Limb (tissue), 2 donors: ENCODE data around the gene AMN.

Source experiments
- DNase-seq, 2 donors: peaks; one replicate each; pipeline ENCODE4 v3.0.0-alpha.2; 2016; ENCODE audit errors: extremely low spot score in 2 of 2

AMN gene

GRCh38 chr14:102927878-102928411 is 5.5 kb downstream of the AMN start:
- no peak for DNase-seq

GRCh38 chr14:102928412-102929240 is 6.2 kb downstream of the AMN start:
- peak; percentile 58 to 80 for DNase-seq

GRCh38 chr14:102929241-102930137 is 7.0 kb downstream of the AMN start:
- no peak for DNase-seq

- no peak for DNase-seq
Observed at GRCh38 chr14:102930138-102930752, 7.8 kb downstream of the AMN start.

GRCh38 chr14:102930753-102931579 is 8.5 kb downstream of the AMN start:
- no peak for DNase-seq

GRCh38 chr14:102931580-102932285 is 9.3 kb downstream of the AMN start:
- no peak for DNase-seq

GRCh38 chr14:102932484-102933248 is 10.2 kb downstream of the AMN start:
- DNase-seq: no peak

- no peak for DNase-seq
Observed at GRCh38 chr14:102933618-102934231, 11.3 kb downstream of the AMN start.

GRCh38 chr14:102935756-102936155 is 13.3 kb downstream of the AMN start:
- DNase-seq: no peak

GRCh38 chr14:102937331-102938175 is 15.1 kb downstream of the AMN start:
- peak in 1 of 2 donors; percentile 22 for DNase-seq

GRCh38 chr14:102938191-102938590 is 15.7 kb downstream of the AMN start:
- DNase-seq: no peak

GRCh38 chr14:102939329-102939728 is 16.9 kb downstream of the AMN start:
- no peak for DNase-seq

- DNase-seq: no peak
Observed at GRCh38 chr14:102939820-102940561, 17.5 kb downstream of the AMN start.

- no peak for DNase-seq
Observed at GRCh38 chr14:102940729-102941362, 18.4 kb downstream of the AMN start.

- no peak for DNase-seq
Observed at GRCh38 chr14:102941419-102942011, 19.1 kb downstream of the AMN start.

GRCh38 chr14:102942069-102942468 is 19.6 kb downstream of the AMN start:
- DNase-seq: no peak
